GM12875 (cell line): Measurements from ENCODE around the gene NEDD1.

Experiments used
- H3K4me3 ChIP-seq: one replicate; pipeline ENCODE4 v1.5.1; 2011; ENCODE audit warnings: low read depth, low read length, control low read depth
- TF ChIP-seq, protein P1 (sequence below): IDR thresholded peaks from 2 replicates; pipeline ENCODE4 v1.5.1; 2011; ENCODE audit warnings: low read depth, mild to moderate bottlenecking, control low read depth, inconsistent platforms, low read length, moderate library complexity, borderline replicate concordance; ENCODE audit not compliant: insufficient read depth

NEDD1 gene

DNA sequence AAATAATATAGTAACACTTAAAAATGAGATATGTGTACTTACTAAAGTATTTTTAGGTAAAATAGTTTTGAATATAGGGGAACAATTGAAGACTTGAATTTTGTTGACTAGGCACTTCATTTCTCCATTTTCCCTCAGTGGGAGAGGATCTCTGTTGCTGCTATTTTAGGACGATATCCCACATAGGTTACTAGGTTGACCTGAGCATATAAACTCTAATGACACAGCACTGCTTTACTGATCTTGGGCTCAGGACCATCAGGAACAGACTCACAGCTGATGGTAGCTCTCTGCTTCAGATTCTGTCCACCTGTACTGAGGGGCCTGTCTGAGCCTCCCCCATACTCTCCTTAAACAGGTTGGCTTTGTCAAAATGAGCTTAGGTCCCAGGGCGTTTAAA, 5.9 kb downstream of the NEDD1 start:
- no peak overlapping the region for H3K4me3 ChIP-seq
- TF ChIP-seq, protein P1, sequence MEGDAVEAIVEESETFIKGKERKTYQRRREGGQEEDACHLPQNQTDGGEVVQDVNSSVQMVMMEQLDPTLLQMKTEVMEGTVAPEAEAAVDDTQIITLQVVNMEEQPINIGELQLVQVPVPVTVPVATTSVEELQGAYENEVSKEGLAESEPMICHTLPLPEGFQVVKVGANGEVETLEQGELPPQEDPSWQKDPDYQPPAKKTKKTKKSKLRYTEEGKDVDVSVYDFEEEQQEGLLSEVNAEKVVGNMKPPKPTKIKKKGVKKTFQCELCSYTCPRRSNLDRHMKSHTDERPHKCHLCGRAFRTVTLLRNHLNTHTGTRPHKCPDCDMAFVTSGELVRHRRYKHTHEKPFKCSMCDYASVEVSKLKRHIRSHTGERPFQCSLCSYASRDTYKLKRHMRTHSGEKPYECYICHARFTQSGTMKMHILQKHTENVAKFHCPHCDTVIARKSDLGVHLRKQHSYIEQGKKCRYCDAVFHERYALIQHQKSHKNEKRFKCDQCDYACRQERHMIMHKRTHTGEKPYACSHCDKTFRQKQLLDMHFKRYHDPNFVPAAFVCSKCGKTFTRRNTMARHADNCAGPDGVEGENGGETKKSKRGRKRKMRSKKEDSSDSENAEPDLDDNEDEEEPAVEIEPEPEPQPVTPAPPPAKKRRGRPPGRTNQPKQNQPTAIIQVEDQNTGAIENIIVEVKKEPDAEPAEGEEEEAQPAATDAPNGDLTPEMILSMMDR, result no peak

DNA sequence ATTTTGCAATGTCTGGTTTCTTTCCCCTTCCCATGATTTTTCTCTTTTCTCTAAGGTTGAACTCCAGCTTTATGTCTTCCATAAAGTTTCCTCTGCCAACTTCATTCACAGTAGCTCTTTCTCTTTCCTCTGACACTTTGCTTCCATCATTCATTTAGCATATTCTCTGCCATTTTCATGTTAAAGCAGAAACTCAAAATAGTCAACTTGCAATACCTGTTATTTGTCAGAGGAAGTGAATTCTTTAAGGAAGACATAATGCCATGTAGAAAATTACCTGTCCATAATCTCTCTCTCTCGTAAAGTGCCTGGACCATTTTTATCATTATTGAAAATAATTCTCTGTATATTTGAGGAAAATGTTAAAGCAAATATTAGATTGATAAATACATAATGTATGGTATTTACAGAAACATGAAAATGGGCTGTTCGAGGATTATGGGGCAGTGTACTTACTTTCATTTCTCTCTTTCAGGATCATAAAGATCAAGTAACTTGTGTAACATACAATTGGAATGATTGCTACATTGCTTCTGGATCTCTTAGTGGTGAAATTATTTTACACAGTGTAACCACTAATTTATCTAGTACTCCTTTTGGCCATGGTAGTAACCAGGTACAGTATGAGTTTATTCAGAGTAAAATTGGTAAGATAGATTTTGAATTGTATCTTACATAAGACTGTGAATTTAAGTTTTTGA, 12.6 kb downstream of the NEDD1 start:
- H3K4me3 ChIP-seq, result no peak overlapping the region
- TF ChIP-seq, protein P1, result no peak

DNA sequence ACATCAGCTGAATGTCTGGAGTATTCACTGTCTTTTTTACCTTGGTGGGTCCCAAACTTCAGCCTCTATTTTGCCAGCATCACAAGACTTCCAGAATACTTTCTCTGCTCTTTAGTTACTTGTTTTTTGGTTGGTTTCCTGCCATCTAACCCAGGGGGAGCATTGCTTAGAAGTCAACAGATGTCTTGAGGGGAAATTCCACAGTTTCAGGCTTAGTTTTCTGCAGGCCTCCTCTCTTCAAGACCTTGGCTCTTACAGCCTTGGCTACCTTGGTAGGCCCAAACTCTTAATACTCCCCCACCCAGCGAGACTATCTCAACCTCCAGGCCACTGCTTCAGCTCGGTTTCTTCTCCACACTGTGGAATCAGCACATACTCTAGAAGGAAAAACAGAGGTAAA, 41.7 kb downstream of the NEDD1 start:
- TF ChIP-seq, protein P1, result no peak
- H3K4me3 ChIP-seq, result no peak overlapping the region

DNA sequence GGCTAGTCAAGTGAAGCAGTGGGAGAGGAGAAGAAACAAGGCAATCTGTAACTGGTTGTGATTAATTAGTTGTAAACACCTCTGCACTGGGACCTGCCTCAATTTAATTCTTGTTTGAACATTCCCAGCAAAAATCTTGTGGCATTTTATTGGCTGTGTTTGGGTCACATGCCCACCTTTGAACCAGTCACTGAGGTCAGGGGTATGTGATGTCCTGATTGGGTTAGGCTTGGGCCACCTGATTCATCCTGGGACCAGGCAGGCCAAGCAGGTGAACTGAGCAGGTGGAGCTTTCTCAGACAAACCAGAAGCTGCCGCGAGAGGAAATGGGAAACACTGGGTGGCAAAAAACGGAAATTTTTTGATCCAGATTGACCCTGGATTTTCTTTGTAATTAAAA, 72.5 kb downstream of the NEDD1 start:
- TF ChIP-seq, protein P1, result no peak

DNA sequence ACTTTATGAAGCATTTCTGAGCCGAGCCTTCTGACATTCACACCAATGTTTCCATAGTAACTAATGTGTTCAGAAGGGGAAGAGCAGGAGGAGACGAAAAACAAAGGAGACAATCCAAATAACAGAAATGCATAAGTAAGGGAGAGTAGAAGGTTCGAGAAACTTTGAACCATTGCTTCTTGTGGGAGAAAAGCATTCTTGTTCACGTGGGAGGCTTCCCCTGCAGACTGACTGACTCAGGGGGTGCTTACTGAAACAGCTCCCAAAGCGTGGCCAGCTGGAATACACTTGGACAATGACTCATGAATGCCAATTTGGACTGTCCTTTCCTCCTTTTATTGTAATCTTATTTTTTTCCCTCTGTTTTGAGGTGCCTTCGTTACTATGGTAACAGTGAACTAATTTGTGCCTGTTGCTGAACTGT, 73.9 kb downstream of the NEDD1 start:
- TF ChIP-seq, protein P1, result no peak
- H3K4me3 ChIP-seq, result no peak overlapping the region

More for the DNA sequence above, 72.5 kb downstream of the NEDD1 start:
- no peak overlapping the region for H3K4me3 ChIP-seq

DNA sequence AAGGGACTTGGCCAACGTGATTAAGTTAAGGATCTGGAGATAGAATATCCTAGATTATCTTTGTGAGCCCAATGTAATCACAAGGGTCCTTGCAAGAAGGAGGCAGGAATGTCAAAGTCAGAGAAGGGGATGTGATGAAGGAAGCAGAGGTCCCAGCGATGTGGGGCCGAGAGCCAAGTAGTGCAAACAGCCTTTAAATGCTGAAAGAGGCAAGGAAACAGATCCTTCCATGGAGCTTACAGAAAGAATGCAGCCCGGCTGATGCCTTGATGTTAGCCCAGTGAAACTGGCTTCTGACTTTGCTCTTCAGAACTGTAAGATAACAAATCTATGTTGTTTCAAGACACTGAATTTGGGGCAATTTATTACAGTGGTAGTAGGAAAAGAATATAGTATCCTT, 74.9 kb downstream of the NEDD1 start:
- no peak overlapping the region for H3K4me3 ChIP-seq
- TF ChIP-seq, protein P1, result no peak

DNA sequence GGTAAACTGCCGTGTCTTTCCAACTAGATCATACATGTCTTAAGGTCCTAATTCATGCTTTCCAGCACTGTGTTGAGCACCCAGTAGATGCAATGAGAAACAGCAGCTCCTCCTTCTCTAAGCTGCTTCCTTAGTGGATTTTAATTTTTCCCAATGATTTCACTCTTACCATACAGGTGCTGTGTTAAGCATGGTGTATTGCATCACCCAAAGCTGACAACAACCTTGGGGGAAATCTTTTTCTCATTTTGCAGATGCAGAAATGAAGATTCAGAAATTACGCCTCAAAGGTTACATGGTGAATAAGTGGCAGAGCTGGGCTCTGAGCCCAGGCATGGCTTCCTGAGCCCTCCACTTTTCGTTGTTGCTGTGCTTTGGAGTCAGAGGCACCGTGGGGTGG, 75.6 kb downstream of the NEDD1 start:
- H3K4me3 ChIP-seq, result no peak overlapping the region
- TF ChIP-seq, protein P1, result no peak
